NCI-H2029 treated with DMSO at 0.1 percent for 48 hours (cell line): Measurements from ENCODE around the gene EOGT.

ENCODE experiments used
- DNase-seq: peaks from one replicate; lab custom pipeline; 2025; lab: John Stamatoyannopoulos, UW

Gene EOGT

DNA sequence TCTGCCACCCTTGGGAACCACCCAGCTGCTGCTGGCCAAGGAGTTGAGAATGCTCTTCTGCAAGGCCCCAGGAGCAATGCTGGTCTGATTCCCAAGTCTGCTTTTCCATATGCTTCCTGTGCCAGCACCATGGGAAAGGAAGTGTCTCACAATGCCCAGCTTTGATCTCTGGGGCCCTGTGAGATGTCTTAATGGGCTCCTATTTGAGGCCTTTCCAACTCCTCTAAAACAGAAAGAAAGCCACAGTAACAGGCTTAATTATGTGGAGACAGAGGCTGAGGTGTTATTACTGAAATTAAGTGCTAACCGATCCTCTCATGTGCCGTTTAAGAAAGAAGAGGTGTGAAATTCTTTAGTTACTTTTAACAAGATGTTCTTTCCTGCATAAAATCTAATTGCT lies 4.5 kb downstream of the EOGT start:
- DNase-seq = no peak

DNA sequence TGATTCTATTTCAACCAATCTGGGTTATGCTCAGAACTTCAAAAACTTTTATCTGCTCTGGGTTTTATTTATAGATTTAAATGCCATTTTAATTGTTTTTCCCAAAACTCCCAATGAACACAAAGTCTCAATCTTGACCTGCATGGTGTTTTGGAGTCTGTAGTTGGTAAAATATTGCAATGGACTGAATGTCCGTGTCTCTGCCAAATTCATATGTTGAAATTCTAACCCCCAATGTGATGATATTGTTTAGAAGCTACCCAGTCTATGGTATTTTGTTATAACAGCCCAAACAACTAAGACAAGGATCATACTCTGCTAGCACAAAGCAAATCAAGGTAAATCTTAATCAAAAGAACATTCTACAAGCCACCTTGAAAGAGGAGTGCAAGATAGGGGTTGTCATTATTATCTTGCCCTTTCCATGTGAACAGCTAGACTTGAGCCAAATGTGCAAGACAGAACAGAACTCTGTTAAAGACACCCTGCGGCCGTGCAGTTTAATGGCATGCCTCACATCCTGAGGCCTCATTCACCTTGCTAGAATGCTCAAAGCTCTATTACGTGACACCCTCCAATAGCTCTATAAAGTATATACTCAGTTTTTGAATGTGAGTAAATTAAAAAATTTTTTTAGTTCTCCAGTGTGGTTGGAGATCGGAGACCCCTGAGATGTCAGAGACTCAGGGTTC lies 7.5 kb downstream of the EOGT start:
- DNase-seq = no peak

DNA sequence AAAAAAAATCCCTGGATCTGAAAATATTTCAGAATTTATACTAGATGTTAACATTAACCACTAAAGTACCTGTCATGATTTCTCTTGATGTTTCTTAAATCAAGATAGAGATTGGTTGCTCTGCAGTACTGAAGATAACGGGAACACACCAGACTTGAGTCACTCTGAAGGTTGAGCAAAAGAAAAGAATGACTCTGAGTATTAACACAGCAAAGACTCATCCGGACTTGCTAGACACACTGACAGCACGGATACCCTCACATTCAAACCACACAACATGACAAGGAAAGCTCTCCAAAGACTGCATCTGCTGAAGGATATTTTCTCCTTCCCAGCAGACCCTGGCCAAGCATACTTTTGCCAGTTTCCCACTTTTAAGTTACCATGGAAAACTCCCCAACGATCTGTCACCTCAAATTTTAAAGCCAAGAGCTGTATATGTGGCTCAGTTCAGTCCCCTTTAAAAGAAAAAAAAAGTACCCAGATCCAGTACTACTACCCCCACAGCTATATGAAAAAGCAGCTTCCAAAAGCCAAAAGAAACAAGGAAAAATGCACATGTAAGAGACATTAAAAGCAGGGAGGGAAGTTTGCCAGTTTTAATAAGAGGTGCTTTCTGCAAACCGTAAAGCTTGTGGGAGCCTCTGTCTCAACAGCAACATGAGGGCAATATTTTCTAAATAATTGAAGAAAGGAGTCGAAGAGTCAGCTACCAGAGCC lies 8.3 kb downstream of the EOGT start:
- no peak for DNase-seq

DNA sequence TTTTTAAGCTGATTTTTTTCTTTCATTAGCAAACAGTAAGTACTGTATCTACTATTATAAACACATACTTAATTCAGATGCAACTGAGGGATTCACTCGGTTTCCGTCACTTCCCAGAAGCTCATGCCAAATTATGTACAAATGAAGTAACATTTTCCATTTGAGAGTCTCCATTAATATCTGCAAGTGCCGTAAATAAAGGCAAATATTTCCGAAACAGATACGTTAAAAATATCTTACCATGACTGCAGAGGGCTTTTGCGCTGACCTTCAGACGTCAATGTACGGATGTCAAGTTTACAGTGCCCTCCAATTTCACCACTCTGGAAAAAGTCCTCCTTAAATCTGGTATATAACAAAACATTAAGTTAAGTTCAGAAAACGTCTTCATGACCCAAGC lies 9.3 kb downstream of the EOGT start:
- DNase-seq = no peak

DNA sequence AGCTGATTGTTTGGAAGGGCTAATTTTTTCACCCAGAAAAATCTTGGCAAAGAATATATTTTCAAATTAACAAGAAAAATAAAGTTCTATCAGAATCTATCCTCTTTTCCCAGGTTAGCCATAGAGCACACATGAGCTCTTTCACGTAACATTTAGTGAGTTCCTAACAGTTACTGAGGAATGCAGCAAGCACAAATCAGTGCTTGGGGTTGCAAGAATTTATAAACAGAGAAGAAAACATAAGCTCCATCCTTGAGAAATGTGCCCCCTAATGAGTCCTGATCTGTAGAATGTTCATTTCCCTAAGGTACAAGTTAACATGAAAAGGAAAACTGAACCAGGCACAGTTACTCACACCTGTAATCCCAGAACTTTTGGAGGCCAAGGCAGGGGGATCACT lies 13.9 kb downstream of the EOGT start:
- DNase-seq = no peak

DNA sequence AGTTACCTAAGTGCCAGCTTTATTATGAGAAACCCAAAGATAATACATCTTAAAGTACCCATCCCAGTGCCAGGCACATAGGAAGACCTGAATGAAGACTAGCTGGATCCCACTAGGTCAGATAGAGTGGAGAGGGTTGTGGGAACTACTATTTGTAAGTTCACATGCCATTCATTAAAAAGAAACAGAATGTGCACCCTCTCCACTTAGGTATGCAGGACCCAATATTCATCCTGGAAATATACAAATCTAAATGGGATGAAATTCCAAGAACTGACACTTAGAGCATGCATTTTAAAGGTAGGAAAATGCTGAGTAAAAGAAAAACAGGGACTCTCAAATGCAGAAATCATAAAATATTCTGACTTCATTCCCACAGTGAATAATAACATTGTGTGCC lies 14.3 kb downstream of the EOGT start:
- DNase-seq = no peak

DNA sequence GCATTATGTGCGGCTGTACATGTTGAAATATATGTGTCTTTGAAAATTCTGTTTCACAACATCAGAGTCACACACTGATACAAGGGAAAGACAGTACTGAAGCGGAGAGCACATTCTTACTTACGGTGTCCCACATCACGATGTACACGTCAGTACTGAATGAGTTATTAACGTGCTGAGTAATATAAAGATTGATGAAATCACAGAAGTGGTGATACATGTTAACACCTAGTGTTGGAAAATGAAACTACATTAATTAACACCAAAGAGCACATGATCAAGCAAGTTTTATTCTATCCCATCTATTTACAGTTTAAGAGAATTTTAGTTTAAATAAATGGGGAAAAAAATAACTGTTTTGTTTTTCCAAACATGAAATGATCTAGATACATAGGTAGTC lies 15.6 kb downstream of the EOGT start:
- no peak for DNase-seq

DNA sequence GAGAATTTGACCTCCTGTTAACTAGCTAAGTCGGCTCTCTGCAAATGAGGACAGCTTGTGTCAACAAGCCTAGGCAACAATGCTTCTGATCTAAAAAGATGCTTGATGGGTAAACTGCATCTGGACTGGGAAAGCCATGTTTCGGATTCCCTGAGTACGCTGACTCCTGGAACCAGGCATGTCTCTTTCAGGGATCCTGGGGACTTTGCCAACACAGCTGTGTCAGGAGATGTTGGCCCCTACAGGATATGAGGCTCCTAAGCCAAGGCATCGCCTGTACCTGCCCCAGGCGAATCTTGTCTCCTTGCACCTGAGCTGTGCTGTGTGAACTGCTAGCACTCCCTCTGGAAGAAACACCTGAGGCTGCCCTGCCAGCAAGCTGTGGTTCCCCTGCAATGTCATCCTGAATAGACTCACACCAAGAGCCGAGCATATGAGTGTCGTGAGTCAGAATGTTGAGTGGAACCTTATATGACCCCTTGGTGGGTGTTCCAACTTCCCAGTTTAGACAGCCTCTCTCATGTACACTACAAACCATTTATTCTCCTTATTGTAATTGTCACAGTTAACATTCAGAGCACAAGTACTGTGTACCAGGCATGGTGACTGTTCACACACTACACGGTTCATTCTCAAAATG lies 17.0 kb downstream of the EOGT start:
- DNase-seq = no peak

DNA sequence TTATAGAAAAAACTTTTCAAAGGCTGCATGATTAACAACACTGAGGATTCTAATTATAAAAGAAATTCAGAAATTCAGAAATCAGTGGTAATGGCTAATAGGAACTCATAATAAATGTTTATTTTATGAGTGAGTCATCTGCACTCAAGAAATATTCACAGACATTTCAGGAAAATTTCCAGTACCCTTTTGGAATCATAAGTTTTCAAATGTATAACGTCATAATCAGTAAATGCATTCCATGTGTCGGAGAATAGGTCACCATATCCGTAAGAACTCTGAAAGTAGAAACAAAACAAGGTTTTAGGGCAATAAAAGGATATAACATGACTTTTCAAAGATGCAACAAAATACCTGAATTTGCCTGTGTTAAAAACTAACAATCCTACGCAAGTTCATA lies 24.7 kb downstream of the EOGT start:
- DNase-seq = no peak

DNA sequence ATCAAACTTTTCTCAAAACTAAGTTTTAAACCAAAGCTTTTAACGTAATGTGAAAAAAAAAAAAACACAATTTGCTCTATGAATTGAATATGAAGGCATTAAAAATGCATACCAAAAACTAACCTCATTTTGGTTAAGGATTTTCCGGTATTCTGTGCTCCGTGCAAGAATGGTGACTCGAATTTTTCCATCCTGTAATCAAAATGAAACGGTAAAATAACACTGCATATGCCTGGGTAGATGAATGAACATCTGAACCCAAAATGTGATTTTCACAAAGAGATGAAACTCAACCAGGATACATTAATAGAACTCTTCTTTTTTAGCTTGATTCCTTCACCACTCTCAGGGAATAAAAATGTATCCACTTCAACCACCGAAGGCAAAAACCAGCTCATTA lies 26.2 kb downstream of the EOGT start:
- no peak for DNase-seq

DNA sequence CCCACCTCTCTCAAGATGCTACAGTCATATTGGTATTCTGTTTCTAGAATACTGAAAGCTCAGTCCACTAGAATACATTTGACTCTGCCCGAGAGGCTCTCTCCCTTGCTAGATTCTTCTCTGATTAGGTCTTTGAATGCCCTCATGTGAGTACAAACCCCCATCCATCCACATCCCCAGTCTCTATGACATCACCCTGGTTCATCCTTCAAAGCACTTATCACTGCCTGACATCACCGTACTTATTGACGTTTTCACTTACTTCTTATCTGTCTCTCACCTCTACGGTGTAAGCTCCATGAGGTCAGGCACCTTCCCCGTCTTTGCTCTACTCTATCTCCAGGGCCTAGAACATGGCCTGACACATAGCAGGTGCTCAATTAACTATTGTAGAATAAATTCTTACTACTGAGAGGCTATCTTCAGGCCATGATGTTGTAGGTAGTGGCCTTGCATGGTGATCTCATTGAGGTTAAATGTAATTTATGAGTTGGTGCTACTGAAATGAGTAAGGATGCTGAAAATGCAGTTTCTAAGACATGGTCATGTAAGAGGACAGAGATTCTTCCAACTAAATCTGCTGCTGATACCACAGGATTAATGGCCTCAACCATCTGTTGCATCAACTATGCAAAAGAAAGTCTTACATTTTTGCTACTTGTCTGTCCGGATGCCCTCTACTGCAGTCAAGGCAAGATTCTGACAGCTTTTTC lies 26.8 kb downstream of the EOGT start:
- DNase-seq = no peak

DNA sequence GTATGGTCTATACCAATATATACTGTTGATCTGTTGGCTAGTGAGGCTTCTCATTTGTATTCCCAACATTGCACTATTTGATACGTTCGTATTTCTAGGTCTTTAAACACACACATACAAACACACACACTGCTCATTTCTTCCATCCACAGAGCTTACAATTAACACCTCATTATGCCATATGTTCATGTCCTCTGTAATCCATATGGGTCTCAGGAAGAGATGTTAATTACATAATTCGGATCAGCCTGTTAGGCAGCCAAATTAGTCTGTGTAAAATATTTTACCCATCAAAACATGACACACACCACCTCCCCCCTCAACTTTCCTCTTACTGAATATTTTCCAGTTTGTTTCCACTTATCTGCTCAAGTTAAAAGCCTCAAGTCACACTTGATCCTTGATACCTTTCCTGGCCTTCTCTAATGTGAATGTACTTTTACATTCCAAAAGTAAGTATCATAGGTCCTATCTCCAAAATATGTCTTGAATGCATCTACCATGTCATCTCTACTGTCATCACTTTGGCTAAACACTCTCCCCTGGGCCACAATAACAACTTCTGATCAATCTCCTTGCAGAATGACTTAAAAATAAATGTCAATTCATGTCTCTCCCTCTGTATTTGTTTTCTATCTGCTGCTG lies 28.2 kb downstream of the EOGT start:
- DNase-seq = no peak

DNA sequence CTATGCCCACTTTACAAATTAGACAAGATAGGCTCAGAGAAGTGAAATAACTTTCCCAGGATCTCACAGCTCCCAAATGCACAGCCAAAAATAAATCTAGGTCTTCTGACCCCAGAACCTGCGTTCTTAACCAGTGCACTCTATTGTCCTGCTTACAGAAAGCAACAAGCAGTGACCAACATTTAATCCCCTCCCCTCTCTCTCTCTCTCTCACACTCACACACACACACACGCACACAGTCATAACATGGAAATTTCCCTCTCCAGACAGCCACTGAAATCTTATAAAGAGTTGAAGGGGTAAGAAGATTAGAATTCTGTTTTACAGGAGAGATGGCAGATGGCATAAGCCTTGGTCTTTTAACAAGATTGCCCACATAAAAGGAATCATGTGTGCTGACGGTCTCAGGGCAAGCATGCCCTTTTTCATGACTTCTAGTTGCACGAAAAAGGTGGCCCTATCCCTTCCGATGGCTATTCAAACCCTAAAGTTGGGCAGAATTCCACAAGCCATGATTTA lies 29.4 kb downstream of the EOGT start:
- DNase-seq = no peak

DNA sequence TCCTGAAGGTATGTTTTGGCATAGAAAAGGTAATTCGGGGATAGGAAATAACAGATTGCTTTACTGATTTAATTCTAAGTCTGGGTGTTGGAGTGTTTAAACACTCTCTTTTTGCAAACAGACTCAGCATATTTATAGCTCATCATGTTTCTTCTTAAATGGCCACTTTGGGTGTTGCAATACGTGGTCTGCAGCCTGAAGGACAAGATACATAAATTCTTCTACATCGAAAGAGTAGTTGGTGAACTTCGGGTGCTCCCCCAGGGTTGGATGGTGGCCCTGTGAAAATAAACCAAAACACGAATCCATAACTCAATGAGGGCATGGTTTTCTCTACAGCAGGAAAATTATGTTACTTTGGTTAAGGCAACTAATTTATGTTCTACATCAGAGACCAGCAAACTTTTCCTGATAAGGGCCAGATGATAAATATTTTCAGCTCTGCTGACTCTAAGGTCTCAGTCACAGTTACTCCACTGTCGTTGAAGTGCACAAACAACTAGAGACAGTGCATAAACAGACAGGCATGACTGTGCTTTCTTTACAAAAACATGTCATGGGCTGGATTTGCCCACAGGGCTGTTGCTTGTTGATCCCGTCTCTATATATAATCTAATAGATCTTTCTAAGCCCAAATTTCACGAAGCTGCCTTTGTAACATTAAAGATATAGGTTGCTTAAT lies 35.9 kb downstream of the EOGT start:
- DNase-seq = no peak

DNA sequence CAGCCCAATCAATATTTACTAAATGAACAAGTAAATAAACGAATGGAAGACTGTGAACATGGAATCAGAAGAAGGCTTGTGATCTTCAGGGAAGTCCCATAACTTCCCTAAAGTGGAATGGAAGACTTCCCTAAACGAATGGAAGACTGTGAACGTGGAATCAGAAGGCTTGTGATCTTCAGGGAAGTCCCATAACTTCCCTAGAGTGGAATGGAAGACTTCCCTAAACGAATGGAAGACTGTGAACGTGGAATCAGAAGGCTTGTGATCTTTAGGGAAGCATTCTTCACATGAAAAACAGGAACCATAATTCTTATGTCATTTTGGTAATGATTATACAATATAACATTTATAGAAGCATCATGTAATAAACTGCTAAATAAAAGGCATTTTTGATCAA lies 38.8 kb downstream of the EOGT start:
- DNase-seq = no peak

DNA sequence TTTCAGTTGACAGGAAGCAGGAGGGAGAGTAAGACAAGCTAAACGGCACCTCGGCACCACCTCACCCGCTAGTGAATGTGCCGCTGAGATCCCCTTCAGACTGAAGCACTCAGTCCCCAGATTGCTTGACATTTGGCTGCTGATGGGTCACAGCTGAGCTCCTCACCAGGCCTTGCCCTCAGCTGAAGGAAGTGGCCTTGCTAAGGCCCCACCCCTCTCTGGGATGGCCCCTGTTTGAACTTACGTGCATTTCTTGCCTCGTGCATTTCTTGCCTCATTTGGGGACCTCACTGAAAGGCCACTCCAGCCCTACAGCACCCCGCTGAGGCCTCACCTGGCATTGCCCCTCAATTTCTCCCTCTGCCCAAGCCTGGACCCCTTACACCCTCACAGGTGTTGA lies 39.8 kb downstream of the EOGT start:
- no peak for DNase-seq

DNA sequence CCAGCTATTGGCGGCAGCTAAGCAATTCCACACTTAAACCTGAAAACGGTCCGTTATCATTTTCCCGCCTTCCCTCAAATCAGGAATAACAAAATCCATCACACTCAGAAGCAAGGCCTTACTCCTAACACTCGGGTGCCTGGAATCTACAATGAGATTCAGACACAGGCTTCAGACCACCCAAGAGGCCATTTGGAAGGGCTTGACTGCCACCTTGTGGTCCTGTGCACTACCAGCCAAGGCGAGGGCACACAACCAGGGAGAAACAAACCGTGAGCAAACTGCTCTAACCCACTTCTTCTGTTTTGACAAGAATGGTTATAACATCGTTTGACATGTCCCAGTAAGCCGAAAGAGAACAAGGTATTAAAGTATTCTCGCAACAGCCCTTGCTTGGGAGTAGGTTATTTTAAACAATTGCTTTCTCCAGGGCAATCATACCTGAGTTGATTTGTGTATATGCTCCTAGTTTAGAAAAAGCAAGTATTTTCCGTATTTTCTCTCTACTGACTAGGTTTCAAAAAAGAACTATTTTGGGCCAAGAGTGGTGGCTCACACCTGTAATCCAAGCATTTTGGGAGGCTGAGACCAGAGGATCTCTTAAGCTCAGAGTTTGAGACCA lies 41.0 kb downstream of the EOGT start:
- no peak for DNase-seq

DNA sequence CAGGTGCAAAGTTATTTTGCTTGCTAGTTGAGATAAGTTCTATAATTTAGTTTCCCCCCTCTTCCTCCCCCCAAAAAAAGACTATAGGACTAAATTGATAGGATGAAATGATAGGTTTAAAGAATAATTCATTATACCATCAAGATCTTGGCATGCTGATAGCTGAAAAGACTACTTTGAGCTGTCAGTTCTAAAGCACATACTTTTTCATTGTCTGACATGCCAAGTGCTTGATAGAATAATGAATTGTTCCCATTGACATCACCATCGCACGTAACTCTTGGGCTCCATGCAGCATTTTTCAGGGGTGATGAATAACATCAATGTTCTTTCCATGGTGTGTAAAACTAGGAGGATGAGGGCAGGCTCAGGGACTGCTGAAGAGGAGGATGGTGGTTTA lies 48.8 kb downstream of the EOGT start:
- DNase-seq = no peak

DNA sequence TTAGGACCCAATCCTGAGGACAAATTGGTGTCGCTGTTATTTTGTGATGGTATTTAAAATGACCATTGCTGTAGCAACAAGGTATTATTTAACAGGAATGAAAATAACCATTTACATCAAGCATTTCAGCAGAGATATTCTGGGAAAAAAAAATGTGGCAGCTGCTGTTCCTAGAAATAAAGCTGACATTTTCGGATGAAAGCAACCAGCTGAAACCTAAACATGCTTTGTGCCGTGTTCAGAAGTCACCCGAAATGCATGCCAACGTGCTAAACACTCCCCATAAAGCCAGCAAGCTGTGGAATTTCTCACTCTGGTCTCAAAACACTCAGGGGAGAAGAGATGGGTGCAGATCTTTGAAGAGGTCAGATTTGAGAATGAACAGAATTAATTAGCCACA lies 49.6 kb downstream of the EOGT start:
- no peak for DNase-seq

DNA sequence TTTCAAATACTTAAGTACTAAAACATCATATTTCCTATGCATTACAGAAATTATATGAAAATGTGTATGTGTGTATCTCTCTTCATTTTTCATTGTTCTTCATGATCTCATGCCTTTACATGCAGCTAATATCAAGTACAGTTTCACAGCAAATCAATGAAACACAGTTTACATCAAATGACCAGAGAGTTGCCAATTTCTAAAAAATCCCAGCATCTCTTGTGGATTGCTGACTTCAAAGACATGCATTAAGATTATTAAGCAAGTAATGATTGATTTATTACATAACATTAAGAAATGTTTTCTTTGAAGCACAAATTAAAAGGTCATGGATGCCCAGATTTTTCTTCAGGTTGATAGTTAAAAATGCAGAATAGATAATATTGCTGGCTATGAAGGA lies 50.1 kb downstream of the EOGT start:
- no peak for DNase-seq

DNA sequence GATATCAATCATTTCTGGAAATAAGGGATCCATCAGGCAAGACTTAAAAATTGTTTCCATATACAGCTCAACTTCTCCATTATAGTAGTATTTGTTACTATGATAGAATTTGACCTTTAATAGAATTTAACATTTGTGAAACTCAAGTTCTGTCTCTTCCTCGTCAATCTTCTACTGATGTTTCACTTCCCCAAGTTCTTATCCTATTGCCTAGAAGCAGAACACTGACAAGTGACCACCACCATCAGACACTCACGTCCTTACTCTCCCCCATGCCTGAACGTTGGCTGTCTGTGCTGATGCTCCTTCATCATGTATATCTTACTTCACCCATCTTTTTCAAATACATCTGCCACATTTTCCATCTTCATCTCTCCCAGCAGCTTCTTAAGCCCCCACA lies 54.6 kb downstream of the EOGT start:
- no peak for DNase-seq
